NCI-H1417 treated with DMSO at 0.1 percent for 48 hours (cell line): ENCODE results near the gene RRAS2.
"Not testable (repeated sequence)": the region's sequence is repeated elsewhere in the genome, so short reads cannot be mapped to it uniquely, and the experiment has no call there.

Experiments
- DNase-seq: peaks from one replicate; lab custom pipeline; 2025; lab: John Stamatoyannopoulos, UW

The RRAS2 gene

DNA sequence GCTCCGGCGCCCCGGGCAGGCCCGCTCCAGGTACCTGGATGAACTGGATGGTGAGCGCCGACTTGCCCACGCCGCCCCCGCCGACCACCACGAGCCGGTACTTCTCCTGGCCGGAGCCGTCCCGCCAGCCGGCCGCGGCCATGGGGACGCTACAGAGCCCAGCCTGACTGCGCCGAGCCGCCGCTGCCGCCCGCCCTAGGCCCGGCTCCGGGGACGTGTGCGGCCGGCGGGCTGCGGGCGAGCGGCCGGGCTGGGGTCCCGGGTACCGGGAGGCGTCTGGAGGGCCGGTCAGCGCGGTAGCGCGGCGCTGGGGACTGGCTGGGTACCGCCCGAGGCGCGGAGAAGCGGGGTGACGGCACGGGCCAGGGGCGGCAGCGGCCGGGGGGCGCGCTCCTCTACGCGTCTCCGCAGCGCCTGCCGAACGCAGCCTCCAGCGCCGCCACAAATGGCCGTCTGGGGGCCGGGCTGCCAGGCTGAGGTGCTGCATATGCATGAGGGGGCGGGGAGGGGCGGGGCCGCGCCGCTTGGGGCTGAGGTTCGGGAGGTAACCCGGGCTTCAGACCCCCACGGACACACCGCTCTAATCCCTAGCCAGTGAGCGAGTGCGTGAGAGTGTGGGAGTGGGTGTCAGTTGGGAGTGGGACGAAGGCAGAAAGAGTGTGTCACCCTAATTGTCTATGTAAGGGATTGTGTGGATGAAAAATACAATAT is at the start of gene RRAS2:
TSS of gene RRAS2 (minus strand) at position 455 of the 711 bp plus-strand sequence. CDS start at position 142, 313 bp downstream.
- DNase-seq = no peak

DNA sequence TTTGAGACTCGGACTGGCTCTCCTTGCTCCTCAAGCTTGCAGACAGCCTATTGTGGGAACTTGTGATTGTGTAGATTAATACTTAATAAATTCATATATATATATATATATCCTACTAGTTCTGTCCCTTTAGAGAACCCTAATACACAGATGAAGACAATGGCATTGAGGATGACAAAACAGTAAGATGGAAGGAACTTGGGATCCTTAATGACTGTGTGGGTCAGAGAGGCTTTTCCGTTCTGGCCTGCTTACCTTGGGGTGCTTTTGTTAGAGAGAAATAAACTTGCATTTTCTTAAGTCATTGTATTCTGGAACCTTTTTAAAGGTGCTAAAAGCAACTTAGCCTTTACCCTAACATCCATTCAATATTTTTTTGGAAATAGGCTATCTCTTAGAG is 49.6 kb upstream of the RRAS2 start:
- no peak for DNase-seq

DNA sequence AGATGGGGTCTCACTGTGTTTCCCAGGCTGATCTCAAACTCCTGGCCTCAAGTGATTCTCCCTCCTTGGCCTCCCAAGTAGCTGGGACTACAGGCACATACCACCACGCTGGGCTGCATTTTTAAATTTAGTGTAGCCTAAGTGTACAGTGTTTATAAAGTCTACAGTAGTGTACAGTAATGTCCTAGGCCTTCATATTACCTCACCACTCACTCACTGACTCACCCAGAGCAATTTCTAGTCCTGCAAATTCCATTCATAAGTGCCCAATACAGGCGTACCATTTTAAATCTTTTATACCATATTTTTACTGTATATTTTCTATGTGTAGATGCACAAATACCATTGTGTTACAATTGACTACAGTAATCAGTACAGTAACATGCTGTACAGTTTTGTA is 47.1 kb upstream of the RRAS2 start:
- not testable (repeated sequence) for DNase-seq

DNA sequence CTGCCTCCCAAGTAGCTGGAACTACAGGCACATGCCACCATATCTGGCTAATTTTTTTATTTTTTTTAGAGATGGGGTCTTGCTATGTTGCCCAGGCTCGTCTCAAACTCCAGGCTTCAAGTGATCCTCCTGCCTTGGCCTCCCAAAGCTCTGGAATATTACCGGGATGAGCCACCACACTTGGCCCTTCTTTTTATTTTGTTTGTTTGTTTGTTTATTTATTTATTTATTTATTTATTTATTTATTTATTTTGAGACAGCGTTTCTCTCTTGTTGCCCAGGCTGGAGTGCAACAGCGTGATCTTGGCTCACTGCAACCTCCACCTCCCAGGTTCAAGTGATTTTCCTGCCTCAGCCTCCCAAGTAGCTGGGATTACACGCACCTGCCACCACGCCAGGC is 44.5 kb upstream of the RRAS2 start:
- DNase-seq = not testable (repeated sequence)

DNA sequence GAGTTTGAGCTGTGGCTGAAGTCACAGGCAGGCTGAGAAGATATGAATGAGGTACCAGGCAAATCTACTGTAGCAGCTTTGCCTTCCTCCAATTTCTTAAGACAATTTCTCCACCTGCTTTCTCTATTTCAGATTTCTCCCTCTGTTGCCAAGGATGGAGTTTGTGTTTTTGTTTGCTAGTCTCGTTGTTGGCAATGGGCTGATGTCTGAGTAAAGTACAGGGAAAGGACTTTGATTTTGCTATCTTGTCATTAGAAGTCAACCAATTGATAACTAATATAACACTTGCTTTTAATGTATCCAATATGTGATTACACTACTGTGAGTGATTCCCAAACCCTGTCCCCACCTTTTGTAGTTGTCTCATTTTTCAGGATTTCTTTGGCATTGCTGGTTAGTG is 40.1 kb upstream of the RRAS2 start:
- DNase-seq = no peak

DNA sequence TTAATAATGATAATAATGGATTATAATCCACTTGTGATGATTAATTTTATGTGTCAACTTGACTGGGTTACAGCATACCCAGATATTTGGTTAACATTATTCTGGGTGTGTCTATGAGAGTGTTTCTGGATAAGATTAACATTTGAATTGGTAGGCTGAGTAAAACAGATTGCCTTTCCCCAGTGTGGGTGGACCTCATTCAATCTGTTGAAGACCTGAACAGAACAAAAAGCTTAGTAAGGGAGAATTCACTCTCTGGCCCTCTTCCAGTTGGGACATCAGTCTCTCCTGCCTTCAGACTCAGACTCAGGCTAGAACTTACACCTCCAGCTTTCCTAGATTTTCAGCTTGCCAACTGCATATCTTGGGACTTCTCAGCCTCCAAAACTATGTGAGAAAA is 37.3 kb upstream of the RRAS2 start:
- no peak for DNase-seq

DNA sequence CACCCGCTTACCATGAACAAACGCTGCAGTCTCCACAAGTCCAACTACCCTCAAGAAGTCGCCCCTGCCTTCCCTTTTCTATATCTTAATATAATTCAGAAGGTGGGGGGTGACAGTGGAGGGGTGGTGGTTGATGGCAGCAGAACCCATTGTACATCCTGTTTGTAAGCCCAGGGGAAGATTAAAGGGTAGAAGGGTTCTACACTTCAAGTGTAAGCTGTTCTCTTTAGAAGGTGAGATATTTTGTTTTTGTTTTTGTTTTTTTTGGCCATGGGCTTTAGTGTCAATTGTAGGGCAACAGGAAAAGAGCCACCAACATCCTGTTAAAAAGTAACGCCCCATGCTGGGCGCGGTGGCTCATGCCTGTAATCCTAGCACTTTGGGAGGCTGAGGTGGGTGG is 34.9 kb upstream of the RRAS2 start:
- DNase-seq = no peak

DNA sequence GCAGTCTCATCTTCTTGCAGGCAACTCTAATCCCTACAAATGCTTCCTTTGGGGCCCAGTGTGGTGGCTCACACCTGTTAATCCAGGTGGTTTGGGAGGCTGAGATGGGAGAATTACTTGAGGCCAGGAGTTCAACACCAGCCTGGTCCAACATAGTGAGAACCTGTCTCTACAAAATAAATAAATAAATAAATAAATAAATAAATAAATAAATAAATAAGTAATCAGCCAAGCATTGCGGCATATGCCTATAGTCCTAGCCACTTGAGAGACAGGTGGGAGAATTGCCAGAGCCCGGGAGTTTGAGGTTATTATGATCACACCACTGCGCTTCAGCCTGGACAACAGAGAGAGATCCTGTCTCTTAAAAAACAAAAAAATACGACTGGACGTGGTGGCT is 34.1 kb upstream of the RRAS2 start:
- no peak for DNase-seq

DNA sequence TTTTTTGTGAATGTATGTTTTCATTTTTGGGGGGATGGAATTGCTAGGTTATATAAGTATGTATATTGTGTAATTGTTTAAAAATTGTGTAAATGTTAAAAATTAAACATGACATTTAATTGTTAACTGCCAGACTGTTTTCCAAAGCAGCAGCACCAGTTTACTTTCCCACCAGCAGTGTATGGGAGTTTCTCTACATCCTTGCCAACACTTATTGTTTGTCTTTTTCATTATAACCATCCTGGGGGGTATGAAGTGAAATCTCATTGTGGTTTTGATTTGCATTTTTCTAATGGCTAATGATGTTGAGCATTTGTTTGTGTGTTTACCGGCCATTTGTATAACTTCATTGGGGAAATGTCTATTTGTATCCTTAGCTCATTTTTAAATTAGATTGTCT is 31.7 kb upstream of the RRAS2 start:
- DNase-seq = no peak

DNA sequence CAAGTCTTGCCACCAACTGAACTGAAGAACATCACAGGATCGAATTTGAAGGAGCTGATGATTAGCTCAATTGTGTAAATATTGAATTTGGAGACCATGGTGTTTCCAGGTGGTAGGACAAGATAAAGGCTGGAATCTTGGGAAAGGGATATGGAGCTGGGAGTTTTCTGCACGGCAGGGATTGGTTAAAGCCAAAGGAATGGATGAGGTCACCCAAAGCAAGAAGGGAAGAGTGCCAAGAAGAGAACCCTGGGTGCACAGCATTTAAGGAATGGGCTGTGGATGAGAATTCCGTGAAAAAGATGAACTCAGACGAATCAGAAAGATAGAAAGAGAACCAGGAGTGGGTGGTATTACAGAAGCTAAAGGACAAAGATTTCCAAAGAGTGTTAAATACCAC is 29.4 kb upstream of the RRAS2 start:
- no peak for DNase-seq

DNA sequence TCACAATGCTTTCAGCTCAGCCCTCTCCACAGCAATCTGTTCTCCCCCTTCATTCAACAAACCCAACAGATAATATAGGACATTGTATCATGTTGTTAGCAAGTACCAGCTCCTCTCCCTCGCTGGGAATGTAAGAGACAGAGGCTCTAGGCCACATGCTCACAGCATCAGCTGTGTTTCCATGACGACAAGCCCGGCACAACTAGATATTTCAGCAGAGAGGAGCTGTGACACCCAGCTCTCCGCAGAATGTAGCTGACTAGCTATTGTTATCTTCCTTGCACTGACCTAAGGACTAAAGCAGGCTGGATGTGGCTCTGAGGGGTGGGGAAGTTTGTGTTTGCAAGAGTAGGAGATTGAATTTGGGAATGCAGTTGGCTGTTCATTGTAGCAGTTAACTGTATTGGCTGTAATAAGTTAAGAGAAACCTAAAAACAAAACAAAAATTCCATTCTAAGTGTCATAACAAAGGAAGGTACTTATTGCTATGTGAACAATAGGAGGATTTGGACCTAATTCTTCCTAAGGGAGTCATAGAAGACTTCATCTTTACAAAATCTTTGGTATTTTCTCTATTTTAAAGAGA is 28.0 kb upstream of the RRAS2 start:
- no peak for DNase-seq

DNA sequence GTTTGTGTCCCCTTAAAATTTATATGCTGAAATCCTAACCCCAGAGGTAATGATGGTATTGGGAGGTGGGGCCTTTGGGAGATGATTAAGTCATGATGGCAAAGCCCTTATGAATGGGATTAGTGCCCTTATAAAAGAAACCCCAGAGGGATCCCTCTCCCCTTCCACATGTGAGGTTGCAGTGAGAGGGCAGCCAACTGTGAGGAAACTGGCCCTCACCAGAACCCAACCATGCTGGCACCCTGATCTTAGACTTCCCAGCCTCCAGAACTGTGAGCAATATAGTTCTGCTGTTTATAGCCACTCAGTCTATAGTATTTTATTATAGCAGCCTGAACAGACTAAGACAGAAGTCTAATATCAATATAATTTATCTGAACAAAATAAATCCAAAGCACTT is 27.1 kb upstream of the RRAS2 start:
- no peak for DNase-seq

DNA sequence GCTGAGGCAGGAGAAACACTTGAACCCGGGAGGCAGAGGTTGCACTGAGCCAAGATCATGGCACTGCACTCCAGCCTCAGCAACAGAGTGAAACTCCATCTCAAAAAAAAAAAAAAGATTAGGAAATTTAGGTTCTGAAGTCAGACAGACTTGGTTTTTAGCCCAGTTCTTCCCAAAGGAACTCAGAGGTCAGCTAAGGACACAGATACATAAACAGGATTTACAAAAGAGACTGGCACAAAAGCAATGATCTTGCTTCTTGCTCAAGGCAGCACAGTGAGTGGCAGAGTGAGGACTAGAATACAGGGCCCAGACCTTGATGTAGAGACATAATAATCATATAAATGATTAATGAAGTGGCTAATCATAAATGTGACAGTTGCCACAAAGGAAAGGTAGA is 25.4 kb upstream of the RRAS2 start:
- DNase-seq = no peak

DNA sequence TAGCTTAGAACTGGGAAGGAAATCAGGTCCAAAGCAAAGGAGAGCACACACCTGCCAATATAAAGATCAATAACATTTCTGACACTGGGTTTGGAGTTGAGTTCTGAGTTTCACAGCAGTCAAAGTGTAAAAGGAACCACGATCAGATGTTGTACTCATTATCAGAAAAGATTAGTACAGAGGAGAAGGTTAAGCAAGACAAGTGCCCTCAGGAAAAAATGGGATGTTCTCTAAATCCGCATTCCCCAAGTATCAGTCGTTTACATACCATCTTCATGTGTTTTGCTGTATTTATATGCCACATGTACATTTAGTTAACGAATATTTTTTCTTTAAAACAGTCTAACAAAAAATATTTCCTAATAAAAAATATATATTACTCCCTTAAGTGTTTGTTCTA is 23.0 kb upstream of the RRAS2 start:
- no peak for DNase-seq

DNA sequence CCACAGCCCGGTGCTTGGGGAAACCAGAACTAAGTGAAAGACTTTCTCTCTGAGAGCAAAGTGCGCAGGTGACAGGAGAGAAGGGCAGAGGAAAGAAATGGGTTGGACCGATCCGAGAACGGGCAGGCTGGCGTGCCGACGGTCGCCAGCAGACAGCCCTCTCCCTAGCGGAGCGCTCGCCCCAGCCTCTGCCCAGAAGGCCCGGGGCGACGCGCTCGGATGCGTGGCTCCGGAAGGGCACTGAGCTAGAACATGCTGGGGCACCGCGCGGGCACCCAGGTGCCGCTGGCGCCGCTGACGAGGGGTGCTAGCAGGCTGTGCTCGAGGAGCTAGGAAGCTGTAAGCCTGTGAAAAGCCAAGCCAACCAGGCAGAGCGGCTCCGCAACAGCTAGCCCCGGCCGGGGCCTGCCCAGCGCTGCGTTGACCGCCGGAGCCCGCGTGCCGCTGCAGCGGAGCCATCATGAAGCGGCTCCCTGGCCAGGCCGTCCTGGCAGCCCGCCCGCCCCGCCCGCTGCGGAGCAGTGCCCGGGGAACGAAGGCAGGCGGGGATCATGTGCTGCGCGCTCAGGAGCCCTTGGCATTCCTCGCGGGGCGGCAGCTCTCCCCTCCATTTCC is 22.1 kb upstream of the RRAS2 start:
- no peak for DNase-seq

DNA sequence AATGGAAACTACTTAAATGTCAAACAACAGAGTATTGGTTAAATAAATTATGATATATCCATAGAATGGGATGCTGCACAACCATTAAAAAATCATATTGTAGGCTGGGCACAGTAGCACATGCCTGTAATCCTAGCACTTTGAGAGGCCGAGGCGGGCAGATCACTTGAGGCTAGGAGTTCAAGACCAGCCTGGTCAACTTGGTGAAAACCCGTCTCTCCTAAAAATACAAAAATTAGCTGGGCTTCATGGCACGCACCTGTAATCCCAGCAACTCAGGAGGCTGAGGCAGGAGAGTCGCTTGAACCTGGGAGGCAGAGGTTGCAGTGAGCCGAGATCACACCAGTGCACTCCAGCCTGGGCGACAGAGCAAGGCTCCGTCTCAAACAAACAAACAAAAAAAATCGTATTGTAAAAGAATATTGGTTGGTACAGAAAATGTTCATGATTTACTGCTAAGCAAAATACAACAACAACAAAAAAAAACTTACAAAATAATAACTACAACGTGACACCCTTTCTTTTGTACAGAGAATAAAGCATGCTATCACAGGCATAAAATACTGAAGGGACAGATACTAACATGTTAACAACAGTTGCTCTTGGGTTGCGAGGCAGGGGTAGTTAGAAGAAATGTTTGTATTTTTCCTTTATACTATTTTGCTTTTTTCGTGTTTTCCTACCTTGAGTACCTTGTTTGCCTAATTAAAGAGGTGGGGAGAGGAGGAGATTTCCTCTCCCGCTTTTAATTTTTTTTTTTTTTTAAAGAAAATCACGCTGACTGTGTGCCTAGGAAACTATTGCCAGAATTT is 21.3 kb upstream of the RRAS2 start:
- DNase-seq = no peak

DNA sequence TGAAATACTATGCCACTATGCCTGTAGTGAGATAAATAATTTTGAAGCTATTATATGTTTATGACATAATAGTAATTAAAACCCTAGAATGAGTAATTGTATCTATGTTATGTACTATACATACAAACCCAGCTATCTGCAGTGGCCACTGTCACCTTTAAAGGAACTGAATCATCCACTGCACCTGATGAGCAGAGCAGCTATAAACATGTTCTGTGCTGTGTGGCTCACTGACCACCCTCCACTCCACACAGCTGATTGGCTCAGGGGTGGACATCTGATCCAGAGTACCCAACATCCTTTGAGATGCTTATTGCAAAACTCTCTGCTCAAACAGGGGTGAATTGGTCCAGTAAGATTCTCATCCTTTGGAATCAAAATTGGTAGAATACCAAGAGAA is 19.2 kb upstream of the RRAS2 start:
- no peak for DNase-seq

DNA sequence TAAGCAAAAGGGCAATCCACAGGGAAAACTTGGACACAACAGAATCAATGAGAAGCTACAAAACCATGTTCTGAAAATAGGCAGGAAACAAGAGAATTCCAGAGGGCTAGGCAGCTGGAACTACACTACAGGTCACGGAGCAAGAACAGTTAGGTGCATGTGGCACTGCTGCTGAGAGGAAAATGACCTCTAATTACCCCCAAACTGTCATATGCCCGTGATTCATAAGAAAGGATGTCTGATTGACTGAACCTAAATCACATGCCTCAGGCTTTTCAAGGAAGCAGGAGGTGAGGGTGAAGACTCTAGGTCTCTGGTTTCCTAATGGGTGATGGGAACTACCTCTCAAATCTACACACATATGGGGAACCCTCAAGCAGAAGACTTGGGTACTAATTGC is 17.9 kb upstream of the RRAS2 start:
- no peak for DNase-seq

DNA sequence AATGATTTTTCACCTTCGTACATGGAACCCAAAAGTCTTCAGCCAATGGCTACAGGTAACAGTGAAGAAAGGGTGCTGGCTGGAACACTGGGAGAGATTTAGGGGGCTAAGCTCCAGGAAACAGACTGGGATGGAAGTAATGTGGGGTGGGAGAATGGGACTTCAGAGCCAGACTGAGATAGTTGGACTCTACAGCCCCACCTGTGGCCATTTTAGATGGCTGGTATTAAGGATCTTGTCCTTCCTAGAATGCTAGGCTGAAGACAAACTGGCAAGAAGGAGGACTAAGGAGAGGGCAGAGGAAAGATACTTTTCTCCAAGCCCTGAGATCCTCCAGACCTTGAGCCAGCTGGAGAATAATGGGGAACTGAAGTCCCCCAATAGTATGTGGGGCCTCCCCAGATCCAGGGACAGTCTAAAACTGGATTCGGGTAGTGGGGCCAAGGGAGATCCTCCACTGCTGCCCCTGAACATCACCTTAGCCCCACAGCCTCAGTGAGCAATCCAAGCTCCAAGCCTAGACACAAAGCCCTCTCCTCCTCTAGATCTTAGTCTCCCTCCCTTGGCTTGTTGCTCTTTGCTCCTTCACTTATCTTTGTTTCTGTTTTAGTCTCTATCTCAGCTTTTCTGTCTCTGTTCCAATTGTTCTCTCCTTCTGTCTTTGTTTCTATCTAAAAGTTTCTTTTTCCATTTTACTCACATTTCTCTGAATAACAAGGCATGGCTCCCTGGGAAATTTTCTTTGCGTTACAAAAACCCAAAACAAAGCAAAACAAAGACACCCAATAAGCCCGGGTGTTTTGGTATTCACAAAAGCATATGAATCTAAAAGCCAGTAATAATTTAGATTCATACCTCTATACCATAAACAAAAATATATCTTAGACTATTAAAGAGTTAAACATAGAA is 16.2 kb upstream of the RRAS2 start:
- DNase-seq = no peak

DNA sequence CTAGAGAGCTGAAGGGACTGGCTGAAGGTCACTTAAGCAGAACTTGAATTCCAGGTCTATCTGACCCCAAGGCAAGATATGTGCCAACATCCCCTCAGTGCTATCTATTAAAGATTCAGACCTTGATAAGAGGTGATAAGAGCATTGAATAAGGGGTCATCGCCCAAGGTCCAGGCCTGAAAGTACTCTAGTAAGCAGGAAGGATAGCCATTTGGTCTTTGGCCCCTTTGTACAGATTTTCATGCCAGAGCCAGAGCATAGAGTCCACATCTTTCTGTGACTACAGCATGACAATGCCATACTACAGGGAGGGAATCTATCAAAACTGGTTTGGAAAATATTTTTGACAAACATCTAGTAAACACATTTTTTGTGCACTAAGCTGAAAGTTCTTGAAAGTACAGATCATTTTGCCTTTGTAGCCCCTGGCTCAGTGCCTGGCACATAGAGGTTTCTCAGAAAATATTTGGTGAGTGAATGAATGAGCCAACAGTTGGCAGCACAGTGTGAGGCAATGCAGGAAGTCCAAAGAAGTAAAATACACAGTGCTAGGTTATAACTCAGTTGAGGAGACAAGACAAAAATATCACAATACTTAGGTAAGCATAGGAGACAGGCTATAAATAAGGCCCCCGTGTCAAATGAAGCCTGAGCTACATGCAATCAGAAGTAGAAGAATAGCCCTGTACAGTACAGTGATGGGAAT is 15.1 kb upstream of the RRAS2 start:
- no peak for DNase-seq

DNA sequence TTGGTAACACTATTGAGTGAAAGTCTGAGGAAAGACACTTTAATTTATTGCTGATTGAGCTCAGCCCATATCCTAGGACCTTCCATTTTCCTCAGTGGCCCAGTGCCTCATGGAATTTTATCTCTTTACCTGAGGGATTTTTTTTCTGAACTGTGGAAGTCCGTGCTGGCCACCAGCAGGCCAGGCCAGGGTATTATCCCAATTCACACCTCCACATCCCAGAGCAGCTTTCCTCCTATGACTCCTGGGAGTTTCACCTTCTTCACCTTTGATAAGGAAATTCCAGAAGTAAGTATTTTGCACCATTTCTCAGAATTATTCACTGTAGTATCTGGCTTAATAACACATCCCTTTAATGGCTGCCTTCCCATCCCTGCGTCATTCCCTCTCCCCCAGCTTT is 13.0 kb upstream of the RRAS2 start:
- DNase-seq = no peak
